ENCODE measurements around the gene GPR158. TPM values are rescaled to one million over a fixed set of nuclear protein-coding genes. Genes with fewer than 3 reads are reported as not detected.
A peak's percentile ranks its signal among the peaks of the same experiment; 100 is the strongest.

Gene GPR158
- total RNA-seq, 1 experiment from 2014 or later = 0.24 TPM

DNA sequence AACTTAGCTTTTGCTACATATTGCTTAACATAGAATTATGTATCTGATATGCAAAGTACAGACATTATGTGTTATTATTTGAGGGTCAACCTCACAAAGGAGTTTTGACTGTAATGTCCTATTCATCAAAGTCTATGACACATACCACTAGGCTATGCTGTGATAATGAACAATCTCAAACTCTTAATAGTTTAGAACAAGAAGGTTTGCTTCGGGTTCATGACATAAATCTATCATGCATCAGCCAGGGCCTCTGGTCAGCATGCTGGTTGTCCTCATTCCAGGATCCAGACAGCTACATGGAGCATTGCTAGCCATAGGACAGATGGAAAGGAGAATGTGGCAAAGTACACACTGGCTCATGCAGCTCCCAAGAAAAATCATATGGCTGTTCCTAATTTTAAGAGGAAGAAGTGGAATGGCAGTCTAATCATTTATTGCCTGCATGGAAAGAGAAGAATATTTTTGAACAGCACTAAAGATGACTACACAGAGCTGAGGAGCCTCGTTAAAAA is 332.1 kb downstream of the GPR158 start:
- Histone ChIP-seq H3K9ac (ENCODE audit: extremely low read depth, insufficient read length, low read length) (no peak overlapping the region), H2BK20ac (ENCODE audit: low read depth, low read length, poor library complexity, severe bottlenecking) (no peak overlapping the region), H4K8ac (replicated peaks; ENCODE audit: insufficient read length, low read depth, low read length) (no peak overlapping the region), H4K5ac (ENCODE audit: insufficient read length, low read depth, low read length) (no peak overlapping the region), H3K23me2 (ENCODE audit: insufficient read length, low read depth, low read length, poor library complexity, severe bottlenecking) (no peaks in the 10 kb centered on the region), H3T11ph (ENCODE audit: low read length) (no peak overlapping the region), H3K9me3 (ENCODE audit: control insufficient read depth, low read depth, low read length) (no peaks in the 10 kb centered on the region), H3K23ac (ENCODE audit: insufficient read length, low read depth, low read length) (no peak overlapping the region), H3K14ac (ENCODE audit: insufficient read depth, low read length) (no peak overlapping the region), H3K4me1 (ENCODE audit: insufficient read depth, low read length) (no peaks in the 10 kb centered on the region; the same call in 1 of the 2 replicates), H2BK15ac (ENCODE audit: low read depth, low read length) (no peak overlapping the region), H2BK12ac (ENCODE audit: insufficient read length, low read depth, low read length) (no peak overlapping the region), H3K27ac (ENCODE audit: insufficient read length, low read depth, low read length) (no peak overlapping the region), H3K4me2 (ENCODE audit: insufficient read depth, insufficient read length, low read length) (no peak overlapping the region), H4K20me1 (ENCODE audit: control insufficient read depth, insufficient read depth, insufficient read length) (no peaks in the 10 kb centered on the region), H3K79me2 (ENCODE audit: insufficient read depth, low read length) (no peaks in the 10 kb centered on the region), H4K91ac (ENCODE audit: insufficient read length, low read depth, low read length) (no peak overlapping the region), H2BK5ac (ENCODE audit: insufficient read length, low read length) (no peak overlapping the region), H3K4ac (ENCODE audit: low read depth, low read length) (no peak overlapping the region), H2AK5ac (ENCODE audit: insufficient read length, low read length) (no peak overlapping the region), H3K18ac (ENCODE audit: insufficient read length, low read depth, low read length) (no peak overlapping the region), H3K79me1 (ENCODE audit: insufficient read depth, low read depth, low read length, poor library complexity, severe bottlenecking) (no peaks in the 10 kb centered on the region), H2BK120ac (ENCODE audit: low read depth, low read length, poor library complexity, severe bottlenecking) (no peak overlapping the region), H3K27me3 (ENCODE audit: insufficient read depth, low read length) (no peaks in the 10 kb centered on the region), H3K56ac (ENCODE audit: insufficient read length, low read depth, low read length) (no peak overlapping the region), H2AFZ (ENCODE audit: low read length) (no peak overlapping the region)
- Mint-ChIP-seq H3K4me1 (peaks cover 33 to 36% of the 10 kb centered on the region in 2 experiments), H3K9me3 (no peaks in the 10 kb centered on the region), H3K36me3 (ENCODE audit: insufficient read depth in 1 of 3, low read depth in 3 of 3) (no peaks in the 10 kb centered on the region), H3K27me3 (ENCODE audit: low read depth) (no peaks in the 10 kb centered on the region), H3K27ac (peak overlapping the region in 1 of 3 experiments; percentile 42; a peak in 1 of 7 replicates), H3K4me3 (no peak overlapping the region)
- no CpG with 5 or more reads among the region's 2 CpGs for WGBS (ENCODE audit: extremely low coverage, insufficient read length, low lambda C conversion rate)
- no peak for DNase-seq
- TF ChIP-seq, protein P1, sequence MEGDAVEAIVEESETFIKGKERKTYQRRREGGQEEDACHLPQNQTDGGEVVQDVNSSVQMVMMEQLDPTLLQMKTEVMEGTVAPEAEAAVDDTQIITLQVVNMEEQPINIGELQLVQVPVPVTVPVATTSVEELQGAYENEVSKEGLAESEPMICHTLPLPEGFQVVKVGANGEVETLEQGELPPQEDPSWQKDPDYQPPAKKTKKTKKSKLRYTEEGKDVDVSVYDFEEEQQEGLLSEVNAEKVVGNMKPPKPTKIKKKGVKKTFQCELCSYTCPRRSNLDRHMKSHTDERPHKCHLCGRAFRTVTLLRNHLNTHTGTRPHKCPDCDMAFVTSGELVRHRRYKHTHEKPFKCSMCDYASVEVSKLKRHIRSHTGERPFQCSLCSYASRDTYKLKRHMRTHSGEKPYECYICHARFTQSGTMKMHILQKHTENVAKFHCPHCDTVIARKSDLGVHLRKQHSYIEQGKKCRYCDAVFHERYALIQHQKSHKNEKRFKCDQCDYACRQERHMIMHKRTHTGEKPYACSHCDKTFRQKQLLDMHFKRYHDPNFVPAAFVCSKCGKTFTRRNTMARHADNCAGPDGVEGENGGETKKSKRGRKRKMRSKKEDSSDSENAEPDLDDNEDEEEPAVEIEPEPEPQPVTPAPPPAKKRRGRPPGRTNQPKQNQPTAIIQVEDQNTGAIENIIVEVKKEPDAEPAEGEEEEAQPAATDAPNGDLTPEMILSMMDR (conservative IDR thresholded peaks at IDR 0.05) = no peak
